Left lobe of liver (tissue), 2 donors: ENCODE results near the gene ATXN7L1. TPM values are rescaled to one million over a fixed set of nuclear protein-coding genes. Genes with fewer than 3 reads are reported as not detected.
A peak's percentile ranks its signal among the peaks of the same experiment; 100 is the strongest.
"Not testable (repeated sequence)": the region's sequence is repeated elsewhere in the genome, so short reads cannot be mapped to it uniquely, and the experiment has no call there.

ENCODE experiments used
- ATAC-seq: fragments of 200-7000 bp; cut with Tn5 transposase; one replicate; pipeline ENCODE4 v1.9.1; 2020; ENCODE audit warnings: mild to moderate bottlenecking, moderate library complexity
- DNase-seq: peaks from one replicate; pipeline ENCODE4 v3.0.0-alpha.2; 2020; ENCODE audit warnings: low spot score
- total RNA-seq: library from RNA; stranded (reverse); gene quantifications from one replicate; pipeline ENCODE4 v1.2.1, GENCODE V29; 2021
- donor health status: DM: no; HTN: no; CAD: no; lungs with moderate emphysema.
- donor health status: DM: no; HTN: yes; CAD: no.

Gene ATXN7L1
- total RNA-seq, 1 donor from 2014 or later = 15.5 TPM

DNA sequence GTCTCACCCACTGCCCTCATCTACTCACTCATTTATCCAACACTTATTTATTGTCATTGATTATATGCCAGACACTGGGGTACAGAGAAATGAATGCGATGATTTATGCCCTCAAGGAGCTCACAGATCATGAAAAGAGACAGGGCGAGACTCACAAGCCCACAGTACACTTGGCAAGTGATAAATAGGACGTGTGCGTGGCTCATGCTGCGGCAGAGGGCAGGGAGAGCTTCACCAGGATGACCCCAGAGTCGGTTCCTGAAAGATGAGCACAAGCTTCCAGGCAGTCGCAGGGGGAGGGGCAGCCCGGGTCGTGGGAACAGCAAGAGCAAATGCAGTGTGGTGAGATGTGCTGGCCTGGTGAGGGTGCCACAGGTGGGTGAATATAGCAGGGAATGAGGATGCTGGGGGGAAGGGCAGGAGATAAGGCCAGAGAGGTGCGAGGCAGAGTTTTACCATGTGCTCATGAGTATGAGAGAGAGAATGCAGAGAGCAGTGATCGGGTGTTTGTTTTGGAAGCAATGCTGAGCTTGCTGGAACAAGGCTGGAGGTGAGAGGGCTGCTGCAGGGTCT, 70.9 kb downstream of the ATXN7L1 start:
- DNase-seq (no peak), ATAC-seq (no peak)

DNA sequence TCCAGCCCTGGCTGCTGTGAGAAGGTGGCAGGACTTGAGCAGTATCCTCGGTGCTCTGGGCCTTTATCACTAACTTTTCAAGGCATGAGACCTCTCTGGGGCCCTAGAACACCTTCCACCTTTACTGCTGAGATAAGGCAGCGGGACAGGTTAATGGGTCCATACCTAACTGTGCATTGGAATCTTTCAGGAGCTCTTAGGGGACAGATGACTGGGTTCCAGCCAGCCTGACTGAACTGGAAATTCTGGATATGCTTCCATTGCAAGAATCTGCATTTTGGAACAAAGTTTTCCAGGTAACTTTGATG, 73.0 kb downstream of the ATXN7L1 start:
- DNase-seq (no peak), ATAC-seq (peak; percentile 5)

DNA sequence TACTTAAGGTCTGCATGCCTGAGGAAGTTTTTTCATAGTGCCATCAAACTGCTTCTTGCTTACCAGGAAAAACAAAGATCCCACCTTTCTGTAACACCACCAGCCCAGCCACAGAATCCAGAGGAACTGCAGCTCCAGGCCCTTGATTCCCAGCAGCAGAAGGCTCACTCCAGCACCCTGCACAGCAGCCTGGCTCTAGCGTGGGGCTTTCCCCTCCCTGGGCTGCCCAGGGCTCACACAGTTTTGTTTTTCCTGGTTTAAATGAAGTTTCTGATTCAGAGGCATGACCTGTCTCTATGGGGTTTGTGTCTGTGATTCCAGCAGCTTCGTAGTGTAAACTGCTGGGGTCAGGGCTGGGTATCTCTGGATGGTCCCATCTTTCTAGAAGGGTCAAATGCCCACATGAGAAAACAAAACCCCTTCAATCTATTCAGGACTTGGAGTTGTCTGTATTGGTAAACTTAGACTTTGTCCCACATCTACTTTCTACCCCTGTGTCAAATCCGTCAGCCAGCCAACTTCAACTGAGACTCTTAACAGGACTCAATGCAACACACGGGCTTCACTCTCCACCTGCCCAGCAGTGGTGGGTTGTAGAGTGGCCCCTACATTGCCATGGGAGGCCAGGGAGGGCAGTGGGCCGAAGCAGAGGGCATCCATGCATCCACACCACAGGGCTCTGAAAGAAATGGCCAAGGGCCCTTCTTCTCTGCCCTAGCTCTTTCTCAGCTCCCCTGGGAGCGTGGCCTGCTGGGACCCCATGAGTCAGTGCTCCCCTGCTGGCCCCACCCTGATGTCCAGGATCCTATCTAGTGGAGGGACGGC, 73.6 kb downstream of the ATXN7L1 start:
- peak; percentile 85 for ATAC-seq

DNA sequence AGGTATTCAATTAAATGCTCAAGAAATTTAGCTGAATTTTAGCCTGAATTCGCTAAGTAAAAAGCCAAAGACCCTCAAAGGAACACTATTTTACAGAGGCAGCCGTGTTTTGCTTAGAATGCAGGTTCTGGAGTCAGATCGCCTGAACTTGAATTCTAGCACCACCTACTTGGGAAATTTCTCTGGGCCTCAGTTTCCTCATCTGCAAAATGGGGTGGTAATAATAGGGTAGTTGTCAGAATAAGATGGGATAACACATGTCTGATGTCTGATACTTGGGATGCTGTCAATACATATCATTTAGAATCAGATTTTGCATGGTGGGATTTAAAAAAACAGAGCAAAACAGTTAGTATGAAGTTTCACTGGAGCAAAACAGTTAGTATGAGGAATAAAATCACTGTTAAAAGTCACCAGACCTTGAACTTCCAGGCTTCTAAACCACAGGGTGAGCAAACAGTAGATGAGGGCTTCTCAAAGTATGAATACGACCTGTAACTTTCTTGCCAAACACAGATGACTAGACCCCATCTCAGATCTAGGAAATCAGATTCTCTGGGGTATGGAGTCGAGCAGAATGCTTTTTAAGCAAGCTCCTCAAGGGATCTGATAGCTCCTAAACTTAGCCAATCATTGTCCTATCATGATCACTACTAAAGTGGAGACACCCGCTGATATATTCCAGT, 75.4 kb downstream of the ATXN7L1 start:
- no peak for ATAC-seq
- no peak for DNase-seq

More for the DNA sequence above, 73.6 kb downstream of the ATXN7L1 start:
- no peak for DNase-seq

DNA sequence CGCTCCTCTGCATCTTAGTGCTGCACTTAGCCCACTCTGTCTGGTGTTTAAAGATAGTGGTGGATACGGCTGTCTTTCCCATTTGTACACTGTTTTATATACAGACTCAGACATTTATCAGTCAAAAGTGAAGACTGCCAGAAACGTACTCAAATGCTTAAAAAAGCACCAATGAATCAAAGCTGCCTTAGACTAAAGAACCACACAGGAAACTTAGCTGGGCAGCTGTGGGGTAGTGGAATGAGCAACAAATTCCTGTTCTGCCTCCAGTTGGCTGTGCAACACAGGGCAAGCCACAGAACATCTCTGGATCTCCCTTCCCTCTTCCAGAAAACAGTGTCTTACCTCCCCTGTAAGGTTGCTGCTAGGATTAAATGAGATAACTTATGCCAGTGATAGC, 76.0 kb downstream of the ATXN7L1 start:
- DNase-seq (no peak), ATAC-seq (no peak)

DNA sequence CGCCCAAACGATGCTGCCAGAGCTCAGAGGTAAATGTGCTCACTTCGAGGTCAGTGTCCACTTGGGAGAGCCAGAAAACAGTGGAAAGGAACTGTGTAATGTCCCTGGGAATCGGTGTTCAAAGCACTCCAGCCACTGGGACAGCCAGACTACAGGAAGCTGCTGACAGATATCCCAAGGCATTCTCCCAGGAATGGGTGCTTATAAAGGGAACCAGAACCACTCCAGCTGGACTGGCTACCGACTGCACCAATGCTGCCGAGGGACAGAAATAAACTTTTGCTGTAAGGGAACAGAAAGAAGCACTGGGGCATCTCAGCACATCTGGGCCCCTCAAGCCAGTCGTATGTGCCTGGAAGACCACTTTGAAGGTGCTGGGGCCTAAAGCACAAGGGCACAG, 76.7 kb downstream of the ATXN7L1 start:
- DNase-seq = no peak
- ATAC-seq = no peak

DNA sequence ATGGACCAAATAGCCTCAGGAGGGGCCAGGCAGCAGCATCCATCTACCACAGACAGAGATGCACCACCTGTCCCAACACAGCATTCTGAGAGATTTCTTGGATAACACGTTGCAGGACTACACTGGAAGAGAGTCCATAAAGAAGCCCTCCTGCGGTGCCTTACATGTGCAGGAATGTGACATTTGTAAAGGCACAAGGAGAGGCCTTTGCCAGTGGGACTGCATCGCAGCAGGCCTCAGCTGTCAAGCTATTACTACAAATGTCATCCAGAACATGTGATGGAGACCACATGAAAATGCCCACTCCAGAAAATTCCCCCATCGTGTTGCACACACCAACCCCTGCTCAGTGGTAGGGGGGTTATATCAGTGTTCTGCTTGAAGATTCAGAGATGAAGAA, 77.4 kb downstream of the ATXN7L1 start:
- no peak for ATAC-seq
- no peak for DNase-seq

DNA sequence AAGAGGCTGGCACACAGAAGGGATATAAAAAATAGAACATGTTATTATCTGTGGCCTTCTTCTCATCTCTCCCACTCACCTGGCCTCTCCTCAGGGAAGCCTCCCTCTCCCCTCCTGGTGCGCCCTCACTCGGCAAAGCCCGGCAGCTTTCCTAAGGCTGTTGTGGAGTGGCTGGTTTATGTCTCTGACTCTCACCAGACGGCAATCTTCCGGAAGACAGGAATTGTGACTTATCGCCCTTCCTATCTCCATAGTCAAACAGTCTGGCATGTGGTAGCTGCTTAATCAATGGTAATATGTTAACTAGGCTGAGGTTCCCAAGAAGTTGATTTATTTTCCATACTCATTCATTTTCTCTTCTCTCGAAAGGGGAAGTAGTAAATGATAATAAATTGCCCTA, 78.7 kb downstream of the ATXN7L1 start:
- ATAC-seq = no peak
- DNase-seq = no peak

DNA sequence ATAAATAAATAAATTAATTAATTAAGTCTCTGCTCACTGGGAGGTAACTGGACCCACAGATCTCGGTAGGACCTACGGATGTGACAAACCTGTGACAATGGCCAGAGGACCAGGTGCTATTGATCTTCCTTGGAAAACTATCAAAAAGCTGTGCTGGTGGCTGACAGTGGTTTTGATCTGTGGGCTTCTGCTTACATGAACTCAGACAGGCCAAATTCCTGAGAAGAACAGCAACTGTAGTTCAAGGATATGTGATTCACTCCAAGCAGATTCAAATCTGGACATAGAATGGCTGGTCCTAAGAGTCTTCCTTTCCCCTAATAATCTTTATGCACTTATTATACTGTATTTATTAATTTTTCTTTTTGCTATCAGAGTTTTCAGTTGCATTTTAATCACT, 80.0 kb downstream of the ATXN7L1 start:
- DNase-seq (no peak), ATAC-seq (no peak)

DNA sequence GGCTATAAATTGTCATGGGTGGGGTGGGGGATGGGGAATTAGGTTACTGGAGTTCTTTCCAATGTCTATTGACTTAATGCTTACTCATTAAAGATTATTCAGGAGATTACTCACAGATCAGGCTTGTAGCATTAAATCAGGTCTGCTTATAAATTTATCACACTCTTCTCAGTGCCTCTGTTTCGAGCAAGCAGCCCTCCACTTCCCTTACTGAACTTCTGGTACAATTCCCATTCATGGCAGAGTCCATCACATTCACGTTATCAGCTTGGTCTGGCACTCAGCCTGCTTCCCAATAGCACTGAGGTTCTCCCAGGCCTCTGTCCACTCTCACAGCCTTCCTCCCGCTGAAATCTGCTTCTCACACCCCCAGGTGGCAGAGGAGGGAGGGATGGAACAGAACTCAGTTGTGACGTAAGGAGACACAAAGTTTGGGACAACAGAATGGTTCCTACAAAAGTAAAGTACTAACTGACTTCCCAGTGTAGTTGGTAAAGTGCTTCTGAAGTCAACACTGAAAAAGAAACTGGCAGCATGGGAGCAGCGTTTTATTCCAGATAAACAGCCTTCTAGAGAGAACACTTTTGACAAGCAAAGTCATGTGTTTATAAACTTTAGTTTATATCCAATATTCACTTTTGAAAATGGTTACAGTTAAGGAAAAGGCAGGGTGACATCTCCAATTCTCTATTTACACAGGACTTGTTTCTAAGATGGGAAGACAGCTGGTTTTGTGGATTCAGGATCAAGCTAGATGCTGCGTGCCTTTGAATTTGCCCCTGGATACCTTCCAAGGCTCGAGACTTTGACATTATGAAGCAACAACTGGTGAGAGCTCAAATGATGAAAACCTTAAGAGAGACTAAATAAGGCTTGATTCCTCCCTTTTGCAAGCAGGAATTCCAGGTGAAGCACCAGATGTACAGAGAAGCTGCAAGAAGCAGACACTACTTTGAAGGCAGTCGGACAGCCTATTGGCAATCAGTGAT, 81.4 kb downstream of the ATXN7L1 start:
- DNase-seq = no peak
- ATAC-seq = peak; percentile 79

DNA sequence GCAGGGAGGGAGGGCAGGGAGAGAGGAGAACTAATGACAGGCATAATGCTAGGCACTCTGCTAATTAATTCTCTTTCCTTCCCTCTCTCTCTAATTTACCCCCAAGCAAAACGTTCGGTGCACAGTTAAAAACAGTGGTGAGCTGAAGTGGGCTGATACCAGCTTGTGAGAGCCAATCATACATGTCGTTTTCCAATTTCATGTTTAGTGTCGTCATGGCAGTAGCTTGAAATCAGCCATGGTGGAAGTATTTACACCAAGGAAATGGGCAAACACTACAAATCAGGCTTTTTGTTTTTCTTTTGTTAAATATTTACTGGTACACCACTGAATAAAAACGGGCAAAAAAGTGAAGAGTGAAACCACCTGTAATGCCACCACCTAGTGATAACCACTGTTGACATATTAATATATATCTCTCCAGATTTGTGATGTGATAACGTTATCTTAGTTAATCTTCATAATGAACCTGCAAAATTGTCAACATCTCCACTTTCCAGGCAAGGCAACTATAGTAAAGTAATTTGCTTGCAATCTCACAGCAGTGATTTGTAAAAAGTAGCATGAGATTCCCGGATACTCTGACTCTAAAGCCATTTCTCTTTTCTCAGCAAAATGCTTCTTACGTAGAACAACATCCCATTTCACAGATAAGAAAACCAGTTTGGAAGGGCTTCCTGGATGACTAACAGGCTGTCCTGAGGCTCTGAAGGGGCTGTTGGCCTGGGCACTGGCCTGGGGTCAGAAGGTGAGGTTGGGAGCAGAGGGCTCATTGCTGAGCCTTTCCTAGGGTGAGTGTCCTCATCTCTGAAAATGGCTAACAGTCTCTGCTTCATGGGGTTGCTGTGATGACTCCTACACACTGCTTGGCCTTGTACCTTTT, 83.7 kb downstream of the ATXN7L1 start:
- DNase-seq (no peak), ATAC-seq (no peak)

DNA sequence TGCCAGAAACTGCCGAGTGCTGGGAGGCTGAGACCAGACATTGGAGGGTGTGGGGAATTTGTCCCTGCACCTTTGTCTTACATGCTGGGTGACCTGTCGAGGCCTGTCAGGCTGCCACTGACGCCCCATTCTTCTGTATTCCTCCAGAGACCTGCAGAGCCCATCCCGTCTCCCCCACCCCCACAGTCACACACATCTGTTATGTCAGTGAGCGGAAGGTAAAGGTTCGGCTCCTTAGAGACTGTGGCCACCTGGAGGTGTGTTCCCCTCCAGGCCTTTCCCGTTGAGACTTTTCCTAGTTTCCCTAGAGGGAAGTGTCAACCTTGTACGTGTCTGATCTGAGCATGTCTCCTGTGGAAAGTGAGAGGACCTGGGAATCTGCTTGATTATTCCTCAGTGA, 84.5 kb downstream of the ATXN7L1 start:
- no peak for ATAC-seq
- no peak for DNase-seq

DNA sequence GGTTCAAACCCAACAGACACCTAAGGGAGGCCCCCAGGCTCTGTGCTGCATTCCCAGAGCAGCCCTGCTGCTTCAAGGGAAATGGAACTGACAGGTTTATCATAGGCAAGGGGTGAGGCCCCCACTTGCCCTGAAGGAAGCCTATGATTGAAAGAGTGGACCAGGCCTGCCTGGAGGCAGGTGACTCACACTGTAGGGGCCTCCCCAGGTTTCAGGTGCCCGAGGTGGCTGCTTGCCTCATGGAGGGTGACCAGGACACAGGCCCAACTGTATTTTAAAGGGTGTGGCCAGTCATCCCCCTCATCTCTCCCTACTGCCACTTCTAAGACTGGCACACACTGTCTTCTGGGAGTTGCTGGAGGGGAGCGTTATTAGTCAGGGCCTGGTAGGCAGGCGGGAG, 85.4 kb downstream of the ATXN7L1 start:
- DNase-seq = no peak
- no peak for ATAC-seq

DNA sequence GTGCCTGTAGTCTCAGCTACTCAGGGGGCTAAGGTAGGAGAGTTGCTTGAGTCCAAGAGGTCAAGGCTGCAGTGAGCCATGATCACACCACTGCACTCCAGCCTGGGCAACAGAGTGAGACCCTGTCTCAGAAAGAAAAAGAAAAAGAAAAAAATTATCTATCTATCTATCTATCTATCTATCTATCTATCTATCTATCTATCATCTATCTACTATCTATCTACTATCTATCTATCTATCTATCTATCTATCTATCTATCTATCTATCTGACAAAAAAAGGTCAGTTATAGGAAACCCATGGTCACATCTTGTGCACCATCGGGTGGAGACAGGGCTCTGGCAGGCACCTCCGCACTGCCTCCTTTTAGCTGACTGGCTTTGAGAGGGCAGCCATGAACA, 85.9 kb downstream of the ATXN7L1 start:
- not testable (repeated sequence) for ATAC-seq, DNase-seq

DNA sequence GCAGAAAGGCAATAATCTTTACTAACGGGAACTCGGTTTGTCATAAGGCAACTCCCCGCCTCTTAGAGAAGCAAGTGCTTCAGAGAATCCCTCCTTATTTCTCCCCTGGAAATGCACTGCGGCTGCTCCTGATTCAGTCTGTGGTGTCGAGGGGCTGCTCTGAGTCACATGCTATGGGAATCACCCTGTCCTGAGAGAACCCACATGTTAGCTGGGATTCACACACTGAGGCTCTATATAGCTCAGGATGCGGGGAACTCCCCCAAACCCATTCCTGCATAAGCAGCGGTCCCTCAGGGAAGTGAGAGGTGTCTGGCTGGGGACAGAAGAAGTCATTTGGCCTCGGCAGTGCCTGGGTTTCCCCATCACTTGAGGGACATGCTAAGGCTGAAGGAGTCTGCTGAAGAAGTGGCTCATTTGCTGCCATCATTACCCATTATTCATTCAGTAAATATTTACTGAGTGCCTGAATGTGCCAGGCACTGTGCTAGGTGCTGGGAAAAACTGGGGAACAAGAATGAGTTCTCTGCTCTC, 87.5 kb downstream of the ATXN7L1 start:
- ATAC-seq = no peak
- DNase-seq = no peak

DNA sequence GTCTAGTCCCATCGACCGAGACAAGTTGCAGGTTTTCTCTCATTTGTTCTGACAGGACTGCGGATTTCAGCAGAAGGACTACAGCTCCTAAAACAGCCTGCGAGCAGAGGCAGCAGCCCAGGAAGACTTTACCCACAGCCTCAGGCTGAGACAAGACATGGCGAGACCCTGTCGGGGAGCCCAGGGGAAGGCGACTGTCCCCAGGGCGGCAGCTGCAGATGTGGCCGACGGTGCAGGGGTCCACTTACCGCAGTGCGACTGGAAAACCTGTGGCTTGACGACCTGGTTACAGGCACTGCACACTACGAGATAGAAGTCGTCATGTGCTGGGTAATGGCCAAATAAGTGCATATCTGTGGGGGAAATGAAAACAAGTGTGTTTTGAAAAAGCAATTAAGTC, 88.0 kb downstream of the ATXN7L1 start:
- no peak for ATAC-seq

DNA sequence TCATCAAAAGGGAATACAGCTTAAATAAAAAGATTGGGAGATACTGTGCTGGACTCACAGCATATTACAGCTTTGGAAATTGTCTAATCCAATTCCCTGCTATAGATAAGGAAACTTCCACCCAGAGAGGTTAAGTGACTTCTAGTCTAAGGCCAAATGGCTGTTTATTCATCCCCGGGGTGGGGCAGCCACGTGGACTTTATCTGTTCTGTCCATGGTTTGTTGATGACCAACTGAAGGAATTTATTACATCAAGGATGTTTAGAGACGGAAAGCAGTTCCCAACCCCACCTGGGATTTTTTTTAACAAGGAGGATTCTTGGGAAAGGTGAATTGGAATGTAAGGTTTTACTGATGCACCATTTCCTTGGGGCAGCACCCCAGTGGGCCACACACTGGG, 88.6 kb downstream of the ATXN7L1 start:
- DNase-seq = no peak
- ATAC-seq = no peak

More for the DNA sequence above, 88.0 kb downstream of the ATXN7L1 start:
- no peak for DNase-seq

DNA sequence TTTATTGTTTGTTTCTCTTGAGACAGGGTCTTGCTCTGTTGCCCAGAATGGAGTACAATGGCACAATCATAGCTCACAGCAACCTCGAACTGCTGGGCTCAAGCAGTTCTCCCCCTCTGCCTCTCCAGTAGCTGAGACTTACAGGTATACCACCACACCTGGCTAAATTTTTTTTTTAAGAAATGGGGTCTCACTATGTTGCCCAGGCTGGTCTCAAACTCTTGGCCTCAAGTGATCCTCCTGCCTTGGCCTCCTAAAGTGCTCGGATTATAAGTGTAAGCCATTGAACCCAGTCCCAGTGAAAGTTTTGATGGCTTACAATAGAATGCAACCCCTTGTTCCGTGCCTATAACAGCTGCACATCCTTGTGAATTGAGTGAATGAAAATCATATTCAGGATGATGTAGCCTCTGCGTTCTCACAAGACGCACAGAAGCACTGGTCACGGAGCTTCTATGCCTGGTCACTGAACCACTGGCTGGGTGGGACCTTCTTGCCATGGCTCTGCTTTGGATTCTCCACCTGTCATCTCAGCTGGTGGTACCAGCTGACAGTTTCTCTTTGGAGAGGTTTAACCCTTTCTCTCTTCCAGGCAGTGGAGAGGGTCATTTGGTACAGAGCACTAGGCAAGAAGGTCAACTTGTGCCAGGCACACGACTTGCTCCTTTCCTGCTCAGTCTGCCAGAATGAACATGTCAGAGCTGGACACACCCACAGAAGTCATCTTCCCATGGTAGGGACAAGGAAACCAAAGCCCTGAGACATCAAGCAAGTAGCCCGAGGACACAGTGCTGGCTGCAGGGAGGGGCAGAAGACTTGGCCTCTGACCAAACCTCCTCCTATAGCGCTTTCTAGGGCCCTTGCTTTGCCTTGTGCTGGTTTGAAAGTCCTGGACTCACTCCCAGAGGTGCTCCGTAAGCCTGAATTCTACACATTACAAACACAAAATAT, 89.6 kb downstream of the ATXN7L1 start:
- no peak for ATAC-seq
- no peak for DNase-seq
